ENCODE data around the gene SCP2.

- TF ChIP-seq, protein P1, sequence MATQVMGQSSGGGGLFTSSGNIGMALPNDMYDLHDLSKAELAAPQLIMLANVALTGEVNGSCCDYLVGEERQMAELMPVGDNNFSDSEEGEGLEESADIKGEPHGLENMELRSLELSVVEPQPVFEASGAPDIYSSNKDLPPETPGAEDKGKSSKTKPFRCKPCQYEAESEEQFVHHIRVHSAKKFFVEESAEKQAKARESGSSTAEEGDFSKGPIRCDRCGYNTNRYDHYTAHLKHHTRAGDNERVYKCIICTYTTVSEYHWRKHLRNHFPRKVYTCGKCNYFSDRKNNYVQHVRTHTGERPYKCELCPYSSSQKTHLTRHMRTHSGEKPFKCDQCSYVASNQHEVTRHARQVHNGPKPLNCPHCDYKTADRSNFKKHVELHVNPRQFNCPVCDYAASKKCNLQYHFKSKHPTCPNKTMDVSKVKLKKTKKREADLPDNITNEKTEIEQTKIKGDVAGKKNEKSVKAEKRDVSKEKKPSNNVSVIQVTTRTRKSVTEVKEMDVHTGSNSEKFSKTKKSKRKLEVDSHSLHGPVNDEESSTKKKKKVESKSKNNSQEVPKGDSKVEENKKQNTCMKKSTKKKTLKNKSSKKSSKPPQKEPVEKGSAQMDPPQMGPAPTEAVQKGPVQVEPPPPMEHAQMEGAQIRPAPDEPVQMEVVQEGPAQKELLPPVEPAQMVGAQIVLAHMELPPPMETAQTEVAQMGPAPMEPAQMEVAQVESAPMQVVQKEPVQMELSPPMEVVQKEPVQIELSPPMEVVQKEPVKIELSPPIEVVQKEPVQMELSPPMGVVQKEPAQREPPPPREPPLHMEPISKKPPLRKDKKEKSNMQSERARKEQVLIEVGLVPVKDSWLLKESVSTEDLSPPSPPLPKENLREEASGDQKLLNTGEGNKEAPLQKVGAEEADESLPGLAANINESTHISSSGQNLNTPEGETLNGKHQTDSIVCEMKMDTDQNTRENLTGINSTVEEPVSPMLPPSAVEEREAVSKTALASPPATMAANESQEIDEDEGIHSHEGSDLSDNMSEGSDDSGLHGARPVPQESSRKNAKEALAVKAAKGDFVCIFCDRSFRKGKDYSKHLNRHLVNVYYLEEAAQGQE (IDR thresholded peaks at IDR 0.05; ENCODE audit: insufficient read depth in 1 of 2, low read depth in 2 of 2, low read length in 2 of 2): no peak
- no peak for TF ChIP-seq POLR2AphosphoS5 (IDR thresholded peaks at IDR 0.05; ENCODE audit: low read depth, low read length)
- no peak for TF ChIP-seq TAF1 (IDR thresholded peaks at IDR 0.05; ENCODE audit: borderline replicate concordance, insufficient read depth, low read length)
- no peak for TF ChIP-seq FOXP2 (optimal IDR thresholded peaks at IDR 0.05; ENCODE audit: borderline replicate concordance, extremely low read depth, extremely low read length, insufficient read depth)
Measured at GRCh38 chr1:53071167-53071865, 144.2 kb downstream of the SCP2 start.
